IMR-90 (cell line): ENCODE data around the gene LRRC8B.
"Not testable (repeated sequence)": the region's sequence is repeated elsewhere in the genome, so short reads cannot be mapped to it uniquely, and the experiment has no call there.

Experiments
- CEBPB ChIP-seq: IDR thresholded peaks from 2 replicates; pipeline ENCODE4 v1.6.1; 2012; ENCODE audit warnings: low read depth, low read length, improper control_type of control experiment
- CTCF ChIP-seq: conservative IDR thresholded peaks from 2 replicates; pipeline ENCODE4 v1.5.1; 2012; ENCODE audit warnings: mild to moderate bottlenecking, low read depth, low read length, improper control_type of control experiment
- ELK1 ChIP-seq: fragments of 150-350 bp; IDR thresholded peaks from 2 replicates; pipeline ENCODE4 v1.6.1; 2016; ENCODE audit warnings: low read depth, mild to moderate bottlenecking, low read length, moderate library complexity, borderline replicate concordance
- FOS ChIP-seq: fragments of 150-350 bp; IDR thresholded peaks from 2 replicates; pipeline ENCODE4 v1.6.1; 2016; ENCODE audit warnings: low read depth, low read length
- POLR2A ChIP-seq: IDR thresholded peaks from 2 replicates; pipeline ENCODE4 v1.6.1; 2012; ENCODE audit warnings: mild to moderate bottlenecking, low read depth, low read length
- RAD21 ChIP-seq: IDR thresholded peaks from 2 replicates; pipeline ENCODE4 v1.6.1; 2012; ENCODE audit warnings: low read length, improper control_type of control experiment
- RCOR1 ChIP-seq: IDR thresholded peaks from 2 replicates; pipeline ENCODE4 v1.6.1; 2012; ENCODE audit warnings: mild to moderate bottlenecking, low read length, improper control_type of control experiment; ENCODE audit not compliant: insufficient replicate concordance
- RFX5 ChIP-seq: IDR thresholded peaks from 2 replicates; pipeline ENCODE4 v1.8.0; 2012; ENCODE audit warnings: low read depth, mild to moderate bottlenecking, low read length, moderate library complexity
- SMC3 ChIP-seq: fragments of 150-350 bp; IDR thresholded peaks from 2 replicates; pipeline ENCODE4 v1.6.1; 2016; ENCODE audit warnings: low read depth, mild to moderate bottlenecking, antibody characterized with exemption, low read length, moderate library complexity
- USF2 ChIP-seq: fragments of 150-350 bp; IDR thresholded peaks from 2 replicates; pipeline ENCODE4 v1.6.1; 2017; ENCODE audit warnings: mild to moderate bottlenecking, antibody characterized with exemption, low read length, low read depth

GRCh38 chr1:89521977-89522376, 2.7 kb upstream of the LRRC8B start:
- TF ChIP-seq POLR2A, CTCF, RAD21, RCOR1, RFX5, FOS, SMC3, USF2, CEBPB, ELK1: not testable (repeated sequence)
